ENCODE data around the gene LYPD6.

The LYPD6 gene

GRCh38 chr2:149409506-149409905 is 79.1 kb downstream of the LYPD6 start:
- DNase-seq (ENCODE audit: low spot score): no peak

DNA sequence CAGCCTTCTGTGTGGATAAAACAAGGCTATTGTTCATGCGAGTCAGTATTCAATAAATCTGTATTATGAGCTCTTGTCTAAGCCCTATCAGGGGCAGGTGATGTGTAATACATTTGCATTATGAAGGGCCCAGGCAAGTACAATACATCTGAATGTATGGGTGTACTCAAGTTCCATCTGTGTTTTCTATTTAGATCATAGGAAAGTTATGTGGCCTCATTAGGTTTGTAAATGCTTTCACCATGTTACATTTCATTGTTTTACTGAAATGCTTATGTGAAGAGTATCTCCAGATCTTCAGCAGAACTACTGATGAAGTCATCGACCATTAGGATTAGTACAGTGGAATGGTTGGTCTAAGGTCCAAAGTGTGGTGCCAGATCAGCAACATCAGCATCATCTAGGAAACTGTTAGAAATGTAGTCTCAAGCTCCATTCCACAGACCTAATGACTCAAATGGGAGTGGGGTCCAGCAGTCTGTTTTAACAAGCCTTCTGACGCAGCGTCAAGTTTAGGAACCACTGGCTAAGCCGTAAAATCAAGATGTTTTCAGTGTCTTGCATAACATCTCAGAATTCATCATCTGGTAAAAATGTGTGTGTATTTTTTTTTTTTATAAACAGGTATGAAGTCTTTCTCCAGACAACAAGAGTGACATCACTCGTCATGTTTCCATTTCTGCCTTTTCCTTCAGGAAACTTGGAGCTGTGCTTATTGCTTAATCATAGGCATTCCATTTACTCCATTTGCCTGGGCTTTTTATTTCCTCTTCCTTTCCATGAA is 80.5 kb downstream of the LYPD6 start:
- no peak for DNase-seq (ENCODE audit: low spot score)

DNA sequence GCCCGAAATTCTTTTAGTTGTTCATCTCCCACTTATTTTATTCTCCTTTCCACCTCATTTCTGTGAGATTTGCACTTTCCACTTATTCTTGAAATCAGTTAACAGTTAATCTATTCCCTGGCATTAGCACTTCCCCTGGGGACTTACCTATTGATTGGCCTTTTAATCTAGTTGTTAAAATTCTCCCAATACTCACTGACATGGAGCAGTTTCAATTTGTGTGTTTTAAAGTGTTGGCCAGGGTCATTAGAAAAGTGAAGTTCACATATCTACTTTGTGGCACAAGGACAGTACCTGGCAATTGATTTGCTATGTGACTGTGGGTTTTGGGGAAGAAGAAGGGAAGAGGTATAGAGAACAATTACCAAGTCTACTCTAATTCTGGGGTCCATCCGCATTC is 83.1 kb downstream of the LYPD6 start:
- DNase-seq (ENCODE audit: low spot score): no peak

GRCh38 chr2:149415086-149415485 is 84.7 kb downstream of the LYPD6 start:
- DNase-seq (ENCODE audit: low spot score): no peak

- DNase-seq (ENCODE audit: low spot score): no peak
Measured at GRCh38 chr2:149418065-149418464, 87.7 kb downstream of the LYPD6 start.

- no peak for DNase-seq (ENCODE audit: low spot score)
Measured at GRCh38 chr2:149420053-149420963, 89.9 kb downstream of the LYPD6 start.

DNA sequence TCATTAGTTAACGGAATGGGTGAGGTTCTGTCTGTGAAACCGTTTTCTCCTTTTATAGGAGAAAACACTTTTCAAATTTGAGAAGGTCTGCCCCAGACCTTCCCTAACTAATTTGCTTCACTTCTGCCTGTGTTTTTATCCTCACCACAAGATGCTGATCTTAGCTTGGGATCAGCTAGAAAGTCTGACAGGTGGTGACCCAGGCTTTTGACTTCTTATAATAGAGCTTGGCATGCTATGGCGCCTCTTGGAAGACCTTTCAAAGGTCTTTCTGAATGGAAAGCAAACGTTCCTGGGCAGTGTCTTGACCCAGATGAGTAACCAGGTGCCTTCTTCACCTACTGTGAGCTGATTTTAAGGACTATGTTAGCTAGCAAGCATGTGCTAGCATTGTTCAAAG is 91.4 kb downstream of the LYPD6 start:
- no peak for DNase-seq (ENCODE audit: low spot score)

DNA sequence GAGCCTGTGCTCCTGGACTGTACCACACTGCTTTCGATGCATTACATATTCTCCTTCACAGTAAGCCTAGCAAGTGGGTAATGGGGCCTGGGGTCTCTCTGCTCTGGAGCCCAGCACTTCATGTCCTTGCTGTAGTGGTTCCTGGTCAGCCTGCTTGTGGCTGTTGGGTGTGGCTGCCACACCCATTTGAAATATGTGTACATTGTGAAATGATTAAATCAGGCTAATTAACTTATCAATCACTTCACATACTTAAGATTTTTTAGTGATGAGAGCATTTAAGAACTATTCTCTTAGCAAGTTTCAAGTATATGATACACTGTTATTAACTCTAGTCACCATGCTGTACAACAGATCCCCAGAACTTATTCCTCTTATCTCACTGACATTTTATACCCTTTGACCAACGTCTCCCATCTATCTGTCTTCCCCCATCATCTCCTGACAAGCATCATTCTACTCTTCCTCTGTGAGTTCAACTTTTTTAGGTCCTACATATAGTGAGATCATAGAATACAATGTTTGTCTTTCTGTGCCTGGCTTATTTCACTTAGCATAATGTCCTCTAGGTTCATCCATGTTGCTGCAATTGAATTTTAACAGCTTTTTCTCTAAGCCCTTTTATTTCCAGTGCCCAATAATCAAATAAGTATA is 92.1 kb downstream of the LYPD6 start:
- DNase-seq (ENCODE audit: low spot score): no peak

- no peak for DNase-seq (ENCODE audit: low spot score)
Measured at GRCh38 chr2:149422991-149423338, 92.6 kb downstream of the LYPD6 start.

DNA sequence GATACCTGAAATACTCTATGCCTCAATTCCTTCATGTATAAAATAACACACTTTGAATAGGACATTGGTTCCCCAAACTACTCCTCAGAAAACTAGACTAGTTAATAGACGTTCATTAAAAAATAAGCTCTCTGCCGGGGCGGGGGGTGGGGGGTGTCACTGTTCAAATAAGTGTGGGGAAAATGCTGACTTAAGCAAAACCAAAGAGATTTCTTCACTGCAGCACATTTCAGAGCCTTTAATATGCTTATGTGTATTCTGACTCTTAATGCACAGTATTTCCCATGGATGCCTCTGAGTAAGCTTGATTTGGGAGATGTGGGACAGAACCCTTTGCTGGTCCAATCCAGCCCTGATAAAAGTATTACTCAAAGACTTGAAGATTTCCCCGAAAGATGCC is 93.2 kb downstream of the LYPD6 start:
- no peak for DNase-seq (ENCODE audit: low spot score)

- DNase-seq (ENCODE audit: low spot score): no peak
Measured at GRCh38 chr2:149427387-149427786, 97.0 kb downstream of the LYPD6 start.

- DNase-seq (ENCODE audit: low spot score): no peak
Measured at GRCh38 chr2:149428783-149429182, 98.4 kb downstream of the LYPD6 start.

DNA sequence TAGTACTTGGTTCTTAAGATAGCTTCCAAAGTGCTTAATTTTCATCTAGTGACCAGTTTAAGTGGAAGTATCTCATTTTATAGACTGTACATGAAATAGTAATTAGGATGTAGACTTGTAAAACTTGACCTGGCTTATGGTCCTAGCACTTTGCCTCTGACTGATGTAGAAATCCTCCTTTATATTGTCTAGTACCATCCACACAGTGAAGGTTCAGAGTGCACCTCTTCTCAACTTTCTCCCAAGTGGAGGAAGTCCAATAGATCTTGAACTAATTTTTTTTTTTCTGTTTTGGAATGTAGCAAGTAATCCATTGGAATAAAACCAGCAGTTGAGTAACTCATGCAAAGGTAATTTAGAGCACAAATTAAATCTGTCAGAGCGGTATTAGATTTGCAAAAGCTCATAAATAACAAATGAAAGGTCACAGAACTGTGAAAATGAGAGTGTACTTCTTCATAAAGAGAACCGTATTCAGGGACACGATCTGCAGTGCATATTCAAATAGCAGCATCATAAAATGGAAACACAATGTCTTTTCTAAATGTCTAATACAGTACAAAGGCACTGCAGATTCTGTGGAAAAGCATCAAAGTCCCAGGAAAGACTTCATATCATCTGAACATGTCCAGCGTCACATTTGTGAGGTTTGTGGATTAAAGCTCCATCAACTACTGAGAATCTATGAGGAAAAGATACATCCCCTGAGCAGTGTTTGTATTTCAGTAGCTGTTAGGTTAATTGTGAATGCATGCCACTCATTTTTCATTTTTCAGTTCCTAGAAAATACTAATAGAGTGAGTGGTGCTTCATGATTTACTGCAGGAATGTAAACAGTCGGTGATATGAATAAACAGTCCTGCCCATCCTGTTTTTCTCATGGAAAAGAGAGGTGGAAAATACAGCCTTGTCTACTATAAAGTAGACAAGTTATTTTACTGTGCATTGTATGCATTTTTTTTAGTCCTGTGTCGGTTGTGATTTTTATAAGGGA is 100.7 kb downstream of the LYPD6 start:
- DNase-seq (ENCODE audit: low spot score): no peak

DNA sequence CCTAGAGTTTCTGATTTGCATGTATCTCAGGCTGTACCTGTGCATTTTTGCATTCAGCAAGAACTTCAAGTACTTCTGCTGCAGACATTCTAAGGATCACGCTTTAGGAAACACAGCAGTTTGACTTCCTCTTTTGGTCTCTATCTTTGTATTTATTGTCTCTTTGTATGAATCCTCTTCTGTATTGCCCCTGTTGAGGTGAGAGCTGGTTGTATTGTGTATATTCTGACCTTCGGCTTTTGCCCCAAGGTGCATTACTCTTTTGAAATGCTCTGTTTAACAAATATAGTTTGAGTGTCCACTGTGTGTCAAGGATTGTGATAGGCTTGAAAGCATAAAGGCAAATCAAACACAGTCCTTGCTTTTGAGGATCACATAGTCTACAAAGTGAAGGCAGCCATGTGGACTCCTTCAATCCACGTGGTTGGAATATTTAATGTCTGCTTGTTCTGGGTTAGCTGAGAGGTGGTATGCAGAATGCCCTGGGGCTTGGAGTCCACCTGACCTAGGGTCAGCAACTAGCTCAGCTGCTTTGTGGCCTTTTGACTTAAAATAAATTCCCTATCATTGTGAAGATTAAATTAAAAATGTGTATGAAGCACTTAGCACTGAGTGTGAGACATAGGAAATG is 108.1 kb downstream of the LYPD6 start:
- DNase-seq (ENCODE audit: low spot score): no peak

DNA sequence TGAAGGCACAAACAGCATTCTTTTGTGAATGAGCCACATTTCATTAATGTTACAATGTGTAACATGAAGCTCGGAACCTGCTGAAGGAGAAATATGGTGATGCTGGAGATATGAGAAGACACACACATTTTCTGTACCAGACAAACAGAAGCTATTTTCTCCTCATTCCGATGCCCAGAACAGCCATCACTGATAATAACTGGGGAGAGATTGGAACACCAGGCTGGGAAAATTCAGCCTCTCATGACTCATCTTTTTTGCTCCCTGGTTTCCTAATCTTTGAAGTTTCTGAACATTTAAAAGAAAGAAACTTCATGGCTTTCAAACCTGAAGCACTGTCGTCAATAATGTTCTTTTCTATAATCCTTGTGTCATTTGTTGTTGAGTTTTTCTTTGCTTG is 110.9 kb downstream of the LYPD6 start:
- no peak for DNase-seq (ENCODE audit: low spot score)

DNA sequence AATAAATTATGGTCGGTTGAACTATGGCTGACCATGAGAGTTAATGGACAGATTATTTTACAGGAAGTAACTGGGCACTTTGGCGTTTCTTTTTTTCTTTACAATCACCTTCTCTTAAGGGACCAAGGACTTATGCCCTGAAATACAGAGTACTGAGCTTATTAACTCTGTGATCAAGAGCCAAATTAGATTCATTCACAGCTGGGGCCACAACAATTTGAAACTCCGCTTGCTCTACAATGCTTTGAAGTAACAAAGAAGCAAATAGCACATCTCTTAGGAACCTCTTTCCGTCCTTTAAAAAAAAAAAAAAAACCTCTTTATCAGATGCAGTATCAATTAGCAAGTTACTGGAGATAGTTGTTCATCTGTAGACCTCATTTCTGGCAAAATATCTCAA is 112.0 kb downstream of the LYPD6 start:
- DNase-seq (ENCODE audit: low spot score): no peak

- no peak for DNase-seq (ENCODE audit: low spot score)
Measured at GRCh38 chr2:149443150-149443549, 112.8 kb downstream of the LYPD6 start.

DNA sequence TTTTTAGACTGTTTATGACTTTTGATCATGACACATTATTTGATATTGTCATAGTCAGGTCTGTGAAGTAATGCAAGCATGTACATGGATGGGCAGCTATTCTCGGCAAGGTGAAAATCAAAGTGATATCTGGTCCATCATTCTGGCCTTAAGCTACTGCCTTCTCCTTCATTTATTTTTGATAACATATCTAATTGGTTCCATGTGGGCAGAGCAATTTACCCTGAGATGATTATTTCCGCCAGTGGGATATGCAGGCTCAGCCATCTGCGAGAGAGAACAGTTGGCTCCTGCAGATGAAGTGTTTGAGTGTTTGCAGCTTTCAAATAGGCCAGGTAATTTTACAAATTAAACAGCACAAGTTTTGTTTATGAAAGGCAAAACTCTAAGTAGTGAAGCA is 116.4 kb downstream of the LYPD6 start:
- DNase-seq (ENCODE audit: low spot score): no peak

DNA sequence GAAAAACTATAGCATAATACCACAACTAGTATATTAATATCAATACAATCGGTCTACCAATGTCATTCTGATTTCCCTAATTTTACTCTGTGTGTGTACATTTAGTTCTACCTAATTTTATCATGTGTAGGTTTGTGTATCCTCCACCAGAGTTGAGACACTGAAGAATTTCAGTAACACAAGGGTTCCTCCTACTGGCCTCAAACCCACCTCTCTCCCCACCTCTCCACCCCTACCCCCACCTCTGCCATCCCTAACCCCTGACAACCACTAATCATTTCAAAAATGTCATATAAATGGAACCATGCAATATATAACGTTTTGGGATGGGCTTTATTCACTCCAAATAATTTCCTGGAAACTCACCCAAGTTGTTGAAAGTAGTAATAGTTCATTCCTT is 117.9 kb downstream of the LYPD6 start:
- no peak for DNase-seq (ENCODE audit: low spot score)

GRCh38 chr2:149449017-149449416 is 118.6 kb downstream of the LYPD6 start:
- DNase-seq (ENCODE audit: low spot score): no peak

All from pons (tissue), 1 donor.